ENCODE data around the gene NOS2.

- TF ChIP-seq CTCF (IDR thresholded peaks at IDR 0.05; ENCODE audit: low read length), result no peak
- no peak for TF ChIP-seq EZH2 (IDR thresholded peaks at IDR 0.05; ENCODE audit: borderline replicate concordance, low read length)
These were observed 34.2 kb upstream of the NOS2 start for GRCh38 chr17:27834571-27834970.
